ENCODE data around the gene KIF5A. TPM values are rescaled to one million over a fixed set of nuclear protein-coding genes. Genes with fewer than 3 reads are reported as not detected.
"Not testable (repeated sequence)": the region's sequence is repeated elsewhere in the genome, so short reads cannot be mapped to it uniquely, and the experiment has no call there.

Gene KIF5A
- polyA plus RNA-seq, 2 donors: 0.12 to 0.24 TPM

- H3K4me1 ChIP-seq (ENCODE audit: control insufficient read depth in 2 of 2, insufficient read depth in 2 of 2, low read length in 1 of 2); H3K27me3 ChIP-seq (ENCODE audit: control insufficient read depth in 1 of 2, insufficient read depth in 2 of 2, low read length in 2 of 2); H3K27ac ChIP-seq (ENCODE audit: low read depth in 2 of 2, low read length in 1 of 2); H3K9me3 ChIP-seq (ENCODE audit: control insufficient read depth in 2 of 2, insufficient read depth in 1 of 2, low read depth in 1 of 2, low read length in 1 of 2); H3K4me3 ChIP-seq (ENCODE audit: low read depth in 1 of 2, low read length in 2 of 2): not testable (repeated sequence)
- 93 to 94% methylated on average over 6 of the region's 6 CpGs for WGBS, 2 donors
- H3K36me3 ChIP-seq (ENCODE audit: control insufficient read depth in 2 of 2, insufficient read depth in 2 of 2, low read length in 1 of 2): peaks cover 28 to 37% of the 10 kb centered on the region in 2 donors
Measured at GRCh38 chr12:57513677-57514076, 36.2 kb upstream of the KIF5A start.

GRCh38 chr12:57514246-57514645 lies 35.6 kb upstream of the KIF5A start:
- H3K36me3 ChIP-seq (ENCODE audit: control insufficient read depth in 2 of 2, insufficient read depth in 2 of 2, low read length in 1 of 2): peaks cover 28 to 37% of the 10 kb centered on the region in 2 donors
- H3K4me1 ChIP-seq (ENCODE audit: control insufficient read depth in 2 of 2, insufficient read depth in 2 of 2, low read length in 1 of 2); H3K4me3 ChIP-seq (ENCODE audit: low read depth in 1 of 2, low read length in 2 of 2); H3K27ac ChIP-seq (ENCODE audit: low read depth in 2 of 2, low read length in 1 of 2); H3K9me3 ChIP-seq (ENCODE audit: control insufficient read depth in 2 of 2, insufficient read depth in 1 of 2, low read depth in 1 of 2, low read length in 1 of 2); H3K27me3 ChIP-seq (ENCODE audit: control insufficient read depth in 1 of 2, insufficient read depth in 2 of 2, low read length in 2 of 2): not testable (repeated sequence)
- WGBS, 2 donors: 82 to 92% methylated on average over 9 of the region's 9 CpGs

GRCh38 chr12:57514720-57515407 lies 35.0 kb upstream of the KIF5A start:
- Histone ChIP-seq H3K4me1 (ENCODE audit: control insufficient read depth in 2 of 2, insufficient read depth in 2 of 2, low read length in 1 of 2) (no peaks in the 10 kb centered on the region), H3K9me3 (ENCODE audit: control insufficient read depth in 2 of 2, insufficient read depth in 1 of 2, low read depth in 1 of 2, low read length in 1 of 2) (no peaks in the 10 kb centered on the region), H3K4me3 (ENCODE audit: low read depth in 1 of 2, low read length in 2 of 2) (no peak overlapping the region), H3K27me3 (ENCODE audit: control insufficient read depth in 1 of 2, insufficient read depth in 2 of 2, low read length in 2 of 2) (no peaks in the 10 kb centered on the region), H3K36me3 (ENCODE audit: control insufficient read depth in 2 of 2, insufficient read depth in 2 of 2, low read length in 1 of 2) (peaks cover 28 to 37% of the 10 kb centered on the region in 2 donors), H3K27ac (ENCODE audit: low read depth in 2 of 2, low read length in 1 of 2) (peak overlapping the region in 1 of 2 donors; percentile 42)
- WGBS, 2 donors: 80 to 84% methylated on average over 9 of the region's 9 CpGs

- peaks cover 28 to 37% of the 10 kb centered on the region in 2 donors for H3K36me3 ChIP-seq (ENCODE audit: control insufficient read depth in 2 of 2, insufficient read depth in 2 of 2, low read length in 1 of 2)
- WGBS, 2 donors: 62 to 67% methylated on average over 3 of the region's 3 CpGs
- no peaks in the 10 kb centered on the region for H3K27me3 ChIP-seq (ENCODE audit: control insufficient read depth in 1 of 2, insufficient read depth in 2 of 2, low read length in 2 of 2)
- no peaks in the 10 kb centered on the region for H3K9me3 ChIP-seq (ENCODE audit: control insufficient read depth in 2 of 2, insufficient read depth in 1 of 2, low read depth in 1 of 2, low read length in 1 of 2)
- peak overlapping the region in 1 of 2 donors; percentile 31 for H3K27ac ChIP-seq (ENCODE audit: low read depth in 2 of 2, low read length in 1 of 2)
- H3K4me1 ChIP-seq (ENCODE audit: control insufficient read depth in 2 of 2, insufficient read depth in 2 of 2, low read length in 1 of 2): no peaks in the 10 kb centered on the region
- H3K4me3 ChIP-seq (ENCODE audit: low read depth in 1 of 2, low read length in 2 of 2): no peak overlapping the region
Measured at GRCh38 chr12:57515408-57515933, 34.4 kb upstream of the KIF5A start.

- Histone ChIP-seq H3K9me3 (ENCODE audit: control insufficient read depth in 2 of 2, insufficient read depth in 1 of 2, low read depth in 1 of 2, low read length in 1 of 2) (no peaks in the 10 kb centered on the region), H3K4me1 (ENCODE audit: control insufficient read depth in 2 of 2, insufficient read depth in 2 of 2, low read length in 1 of 2) (no peaks in the 10 kb centered on the region), H3K36me3 (ENCODE audit: control insufficient read depth in 2 of 2, insufficient read depth in 2 of 2, low read length in 1 of 2) (peaks cover 28 to 37% of the 10 kb centered on the region in 2 donors), H3K27ac (ENCODE audit: low read depth in 2 of 2, low read length in 1 of 2) (peak overlapping the region in 1 of 2 donors; percentile 31), H3K27me3 (ENCODE audit: control insufficient read depth in 1 of 2, insufficient read depth in 2 of 2, low read length in 2 of 2) (no peaks in the 10 kb centered on the region), H3K4me3 (ENCODE audit: low read depth in 1 of 2, low read length in 2 of 2) (no peak overlapping the region)
- 79% methylated on average over 11 of the region's 11 CpGs for WGBS, 2 donors
Measured at GRCh38 chr12:57515934-57516541, 33.8 kb upstream of the KIF5A start.

GRCh38 chr12:57516617-57517153 lies 33.2 kb upstream of the KIF5A start:
- no peaks in the 10 kb centered on the region for H3K27me3 ChIP-seq (ENCODE audit: control insufficient read depth in 1 of 2, insufficient read depth in 2 of 2, low read length in 2 of 2)
- peaks cover 28 to 37% of the 10 kb centered on the region in 2 donors for H3K36me3 ChIP-seq (ENCODE audit: control insufficient read depth in 2 of 2, insufficient read depth in 2 of 2, low read length in 1 of 2)
- no peak overlapping the region for H3K4me3 ChIP-seq (ENCODE audit: low read depth in 1 of 2, low read length in 2 of 2)
- H3K4me1 ChIP-seq (ENCODE audit: control insufficient read depth in 2 of 2, insufficient read depth in 2 of 2, low read length in 1 of 2): peaks cover 0 to 3% of the 10 kb centered on the region in 2 donors
- H3K9me3 ChIP-seq (ENCODE audit: control insufficient read depth in 2 of 2, insufficient read depth in 1 of 2, low read depth in 1 of 2, low read length in 1 of 2): no peaks in the 10 kb centered on the region
- H3K27ac ChIP-seq (ENCODE audit: low read depth in 2 of 2, low read length in 1 of 2): peak overlapping the region; percentile 9 to 64
- WGBS, 2 donors: 86 to 92% methylated on average over 11 of the region's 11 CpGs

- WGBS, 2 donors: 28 to 33% methylated on average over 1 of the region's 1 CpG
- no peaks in the 10 kb centered on the region for H3K27me3 ChIP-seq (ENCODE audit: control insufficient read depth in 1 of 2, insufficient read depth in 2 of 2, low read length in 2 of 2)
- peak overlapping the region; percentile 9 to 64 for H3K27ac ChIP-seq (ENCODE audit: low read depth in 2 of 2, low read length in 1 of 2)
- H3K4me3 ChIP-seq (ENCODE audit: low read depth in 1 of 2, low read length in 2 of 2): no peak overlapping the region
- H3K4me1 ChIP-seq (ENCODE audit: control insufficient read depth in 2 of 2, insufficient read depth in 2 of 2, low read length in 1 of 2): peaks cover 0 to 7% of the 10 kb centered on the region in 2 donors
- H3K36me3 ChIP-seq (ENCODE audit: control insufficient read depth in 2 of 2, insufficient read depth in 2 of 2, low read length in 1 of 2): peaks cover 23 to 32% of the 10 kb centered on the region in 2 donors
- no peaks in the 10 kb centered on the region for H3K9me3 ChIP-seq (ENCODE audit: control insufficient read depth in 2 of 2, insufficient read depth in 1 of 2, low read depth in 1 of 2, low read length in 1 of 2)
Measured at GRCh38 chr12:57517187-57517586, 32.7 kb upstream of the KIF5A start.

- Histone ChIP-seq H3K4me3 (ENCODE audit: low read depth in 1 of 2, low read length in 2 of 2) (peak overlapping the region in 1 of 2 donors; percentile 97), H3K27ac (ENCODE audit: low read depth in 2 of 2, low read length in 1 of 2) (peak overlapping the region; percentile 45 to 57), H3K36me3 (ENCODE audit: control insufficient read depth in 2 of 2, insufficient read depth in 2 of 2, low read length in 1 of 2) (peaks cover 22 to 28% of the 10 kb centered on the region in 2 donors)
- H3K27me3 ChIP-seq (ENCODE audit: control insufficient read depth in 1 of 2, insufficient read depth in 2 of 2, low read length in 2 of 2); H3K4me1 ChIP-seq (ENCODE audit: control insufficient read depth in 2 of 2, insufficient read depth in 2 of 2, low read length in 1 of 2); H3K9me3 ChIP-seq (ENCODE audit: control insufficient read depth in 2 of 2, insufficient read depth in 1 of 2, low read depth in 1 of 2, low read length in 1 of 2): not testable (repeated sequence)
- 82 to 84% methylated on average over 10 of the region's 10 CpGs for WGBS, 2 donors
Measured at GRCh38 chr12:57517718-57518117, 32.1 kb upstream of the KIF5A start.

- H3K36me3 ChIP-seq (ENCODE audit: control insufficient read depth in 2 of 2, insufficient read depth in 2 of 2, low read length in 1 of 2): peaks cover 22 to 25% of the 10 kb centered on the region in 2 donors
- peak overlapping the region; percentile 45 to 57 for H3K27ac ChIP-seq (ENCODE audit: low read depth in 2 of 2, low read length in 1 of 2)
- no peaks in the 10 kb centered on the region for H3K9me3 ChIP-seq (ENCODE audit: control insufficient read depth in 2 of 2, insufficient read depth in 1 of 2, low read depth in 1 of 2, low read length in 1 of 2)
- peak overlapping the region in 1 of 2 donors; percentile 97 for H3K4me3 ChIP-seq (ENCODE audit: low read depth in 1 of 2, low read length in 2 of 2)
- H3K4me1 ChIP-seq (ENCODE audit: control insufficient read depth in 2 of 2, insufficient read depth in 2 of 2, low read length in 1 of 2): peaks cover 0 to 7% of the 10 kb centered on the region in 2 donors
- 66 to 76% methylated on average over 8 of the region's 8 CpGs for WGBS, 2 donors
- H3K27me3 ChIP-seq (ENCODE audit: control insufficient read depth in 1 of 2, insufficient read depth in 2 of 2, low read length in 2 of 2): no peaks in the 10 kb centered on the region
Measured at GRCh38 chr12:57518176-57518919, 31.5 kb upstream of the KIF5A start.

Data from esophagus (tissue), 2 donors.